GM18507 (cell line): ENCODE measurements around the gene C11orf86.

Experiments
- DNase-seq: peaks from one replicate; pipeline ENCODE4 v3.0.0; 2011; ENCODE audit warnings: low read depth; ENCODE audit not compliant: insufficient read length; ENCODE audit errors: extremely low spot score
- FAIRE-seq: peaks from 2 replicates; lab custom pipeline; 2011; peaks lifted over from hg19 to GRCh38; lab: Jason Lieb, UNC

C11orf86 gene

DNA sequence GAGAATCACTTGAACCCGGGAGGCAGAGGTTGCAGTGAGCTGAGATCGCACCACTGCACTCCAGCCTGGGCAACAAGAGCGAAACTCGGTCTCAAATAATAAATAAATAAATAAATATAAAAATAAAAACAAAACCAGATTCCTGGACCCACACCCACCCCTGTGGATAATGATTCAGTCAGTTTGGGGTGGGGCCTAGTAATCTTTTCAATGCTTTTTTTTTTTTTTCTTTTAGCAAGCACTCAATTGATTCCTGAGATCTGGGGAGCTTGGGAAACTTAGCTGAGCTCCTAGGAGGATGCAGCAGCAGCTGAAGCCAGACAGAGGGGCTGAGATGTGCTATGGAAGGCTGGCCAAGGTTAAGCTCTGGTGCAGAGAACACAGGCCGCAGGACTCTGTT lies 12.3 kb upstream of the C11orf86 start:
- FAIRE-seq (no peak), DNase-seq (no peak)

- DNase-seq, result no peak
- FAIRE-seq, result no peak
Measured at GRCh38 chr11:66964495-66964894, 10.6 kb upstream of the C11orf86 start.

DNA sequence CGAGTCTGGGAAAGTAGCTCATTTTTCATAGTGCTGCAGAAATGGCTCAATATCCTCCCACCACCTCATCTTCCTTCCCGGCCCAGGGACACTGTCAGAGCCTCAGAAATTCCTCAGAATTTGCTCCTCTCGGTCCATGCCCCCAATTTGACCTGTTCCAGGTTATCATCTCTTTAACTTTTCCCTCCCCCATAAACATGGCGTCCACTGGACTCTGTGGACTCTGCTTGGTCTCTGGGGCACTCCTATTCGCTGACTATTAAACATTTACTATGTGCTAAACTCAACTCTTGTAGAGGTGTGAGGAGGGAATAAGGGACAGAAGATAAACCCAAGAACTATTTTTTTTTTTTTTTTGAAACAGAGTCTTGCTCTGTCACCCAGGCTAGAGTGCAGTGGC lies 8.8 kb upstream of the C11orf86 start:
- FAIRE-seq (no peak), DNase-seq (no peak)

- FAIRE-seq, result no peak
- no peak for DNase-seq
Measured at GRCh38 chr11:66967670-66968425, 7.3 kb upstream of the C11orf86 start.

GRCh38 chr11:66969584-66970225 lies 5.4 kb upstream of the C11orf86 start:
- DNase-seq (no peak), FAIRE-seq (no peak)

DNA sequence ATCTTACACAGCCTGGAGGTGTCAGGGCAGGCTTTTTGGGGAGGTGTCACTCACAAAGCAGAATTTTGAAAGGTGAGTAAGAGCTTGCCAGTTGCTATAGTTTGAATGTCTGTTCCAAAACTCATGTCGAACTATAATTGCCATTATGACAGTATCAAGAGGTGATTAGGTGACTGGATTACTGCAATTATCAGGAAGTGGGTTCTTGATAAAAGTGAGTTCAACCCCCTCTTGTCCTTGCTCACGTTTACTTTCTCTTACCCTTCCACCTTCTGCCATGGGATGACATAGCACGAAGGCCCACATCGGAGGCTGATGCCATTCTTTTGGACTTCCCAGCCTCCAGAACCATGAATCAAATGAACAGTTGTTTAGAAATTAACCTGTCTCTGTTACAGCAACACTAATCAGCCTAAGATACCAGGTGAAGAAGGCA lies 4.7 kb upstream of the C11orf86 start:
- FAIRE-seq (no peak), DNase-seq (no peak)

GRCh38 chr11:66970807-66971442 lies 4.2 kb upstream of the C11orf86 start:
- no peak for DNase-seq
- no peak for FAIRE-seq

DNA sequence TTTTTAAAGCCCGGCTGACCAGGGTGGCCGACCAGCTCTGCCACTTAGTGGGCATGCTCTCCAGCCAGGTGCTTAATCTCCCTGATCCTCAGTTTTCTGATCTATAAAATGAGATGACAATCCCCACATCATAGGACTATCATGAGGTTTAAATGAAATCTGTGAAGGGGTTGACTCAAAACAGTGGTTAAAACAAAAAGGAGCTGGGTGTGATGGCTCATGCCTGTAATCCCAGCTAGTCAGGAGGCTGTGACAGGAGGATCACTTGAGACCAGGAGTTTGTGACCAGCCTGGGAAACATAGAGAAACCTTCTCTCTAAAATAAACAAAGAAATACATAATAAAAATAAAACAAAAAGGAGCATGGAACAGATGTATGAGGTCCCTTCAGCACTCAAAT lies 3.6 kb upstream of the C11orf86 start:
- no peak for FAIRE-seq
- no peak for DNase-seq

- DNase-seq, result no peak
- no peak for FAIRE-seq
Measured at GRCh38 chr11:66973956-66974580, 1.0 kb upstream of the C11orf86 start.

DNA sequence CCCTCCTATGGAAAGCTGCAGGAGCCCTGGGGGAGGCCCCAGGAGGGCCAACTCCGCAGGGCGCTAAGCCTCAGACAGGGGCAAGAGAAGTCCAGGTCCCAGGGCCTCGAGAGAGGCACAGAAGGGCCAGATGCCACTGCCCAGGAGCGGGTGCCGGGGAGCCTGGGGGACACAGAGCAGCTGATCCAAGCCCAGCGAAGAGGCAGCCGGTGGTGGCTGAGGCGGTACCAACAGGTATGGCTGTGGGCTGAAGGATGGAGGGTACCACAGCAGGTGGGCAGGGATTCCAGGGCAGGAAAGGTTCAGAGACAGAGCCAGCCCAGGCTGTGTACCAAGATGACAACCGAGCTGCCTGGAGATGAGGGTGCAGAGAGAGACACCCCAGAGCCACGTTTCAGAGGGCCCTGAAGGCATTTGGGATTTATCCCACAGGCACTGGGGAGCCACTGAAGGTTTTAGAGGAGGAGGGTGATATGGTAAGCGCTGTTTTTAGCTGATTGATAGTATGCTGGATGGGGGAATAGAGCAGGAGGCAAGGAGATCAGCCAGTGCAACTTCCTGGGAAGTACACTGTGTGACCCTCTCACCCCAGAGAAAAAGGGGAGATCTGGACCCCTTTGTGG lies 412 bp downstream of the C11orf86 start:
- FAIRE-seq (no peak), DNase-seq (no peak)

- DNase-seq (no peak), FAIRE-seq (no peak)
Measured at GRCh38 chr11:66976028-66976467, 944 bp downstream of the C11orf86 start.

GRCh38 chr11:66976925-66977324 lies 1.8 kb downstream of the C11orf86 start:
- FAIRE-seq (no peak), DNase-seq (no peak)

GRCh38 chr11:66978229-66978628 lies 3.1 kb downstream of the C11orf86 start:
- no peak for FAIRE-seq
- no peak for DNase-seq

GRCh38 chr11:66978717-66979116 lies 3.6 kb downstream of the C11orf86 start:
- no peak for FAIRE-seq
- DNase-seq, result no peak

GRCh38 chr11:66979336-66979980 lies 4.4 kb downstream of the C11orf86 start:
- FAIRE-seq, result no peak

GRCh38 chr11:66981976-66982578 lies 7.0 kb downstream of the C11orf86 start:
- DNase-seq (no peak), FAIRE-seq (no peak)

More at GRCh38 chr11:66979336-66979980, 4.4 kb downstream of the C11orf86 start:
- no peak for DNase-seq

DNA sequence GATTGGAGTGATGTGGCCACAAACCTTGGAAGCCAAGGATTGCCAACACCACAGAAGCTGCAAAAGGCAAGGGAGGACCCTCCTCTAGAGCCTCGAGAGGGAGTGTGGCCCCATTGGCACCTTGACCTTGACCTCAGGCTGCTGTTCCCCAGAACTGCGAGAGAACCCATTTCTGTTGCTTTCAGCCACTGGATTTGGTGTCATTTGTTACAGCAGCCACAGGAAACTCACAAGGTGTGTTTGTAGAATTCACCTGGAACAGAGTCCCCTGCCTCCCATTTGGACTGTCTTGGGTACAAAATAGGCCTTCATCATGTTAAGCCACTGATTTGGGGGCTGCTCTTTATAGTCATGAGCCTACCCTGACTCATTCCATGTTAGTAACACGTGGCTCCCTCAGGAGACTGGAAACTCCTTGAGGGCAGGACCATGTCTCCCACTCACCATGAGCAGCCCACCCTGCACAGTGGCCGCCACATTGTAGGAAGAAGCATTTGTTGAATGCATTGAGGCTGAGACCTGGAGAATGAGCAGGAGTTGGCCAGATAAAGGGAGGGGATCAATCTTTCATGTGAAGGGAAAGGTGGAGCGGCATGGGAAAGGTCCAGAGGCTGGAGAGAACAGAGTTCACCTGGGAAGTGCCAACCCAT lies 8.3 kb downstream of the C11orf86 start:
- FAIRE-seq, result no peak

GRCh38 chr11:66985508-66986177 lies 10.5 kb downstream of the C11orf86 start:
- no peak for DNase-seq
- FAIRE-seq, result no peak

More for the DNA sequence above, 8.3 kb downstream of the C11orf86 start:
- no peak for DNase-seq
